NB4 (cell line): ENCODE measurements around the gene TRIO.

ENCODE experiments used
- MYC ChIP-seq: IDR thresholded peaks from 2 replicates; pipeline ENCODE4 v1.6.1; 2011; ENCODE audit warnings: low read depth, low read length
- POLR2A ChIP-seq: IDR thresholded peaks from 2 replicates; pipeline ENCODE4 v1.6.1; 2011; ENCODE audit warnings: mild to moderate bottlenecking; ENCODE audit not compliant: insufficient read length; ENCODE audit errors: extremely low read depth
- TF ChIP-seq, protein P1 (sequence below): IDR thresholded peaks from one replicate; pipeline ENCODE4 v1.5.1; 2012; ENCODE audit warnings: low read depth, low read length
- TF ChIP-seq, protein P2 (sequence below): IDR thresholded peaks from 2 replicates; pipeline ENCODE4 v1.6.1; 2011; ENCODE audit warnings: low read depth, low read length

DNA sequence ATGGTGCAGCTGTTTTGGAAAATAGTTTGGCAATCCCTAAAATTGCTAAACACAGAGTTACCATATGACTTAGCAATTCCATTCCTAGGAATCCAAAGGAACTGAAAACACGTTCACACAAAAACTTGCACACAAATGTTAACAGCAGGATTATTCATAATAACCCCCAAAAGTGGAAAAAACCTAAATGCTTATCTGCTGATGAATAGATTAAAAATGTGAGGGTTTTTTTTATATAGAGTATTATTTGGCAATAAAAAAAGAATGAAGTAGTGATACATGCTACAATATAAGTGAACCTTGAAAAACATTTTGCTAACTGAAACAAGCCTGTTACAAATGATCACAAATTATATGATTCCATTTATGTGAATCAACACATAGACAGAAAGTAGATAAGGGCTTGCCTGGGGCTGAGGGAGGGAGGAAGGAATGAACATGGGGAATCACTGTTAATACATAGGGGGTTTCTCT is 45.1 kb upstream of the TRIO start:
- TF ChIP-seq MYC (no peak), POLR2A (no peak)
- TF ChIP-seq, protein P1, sequence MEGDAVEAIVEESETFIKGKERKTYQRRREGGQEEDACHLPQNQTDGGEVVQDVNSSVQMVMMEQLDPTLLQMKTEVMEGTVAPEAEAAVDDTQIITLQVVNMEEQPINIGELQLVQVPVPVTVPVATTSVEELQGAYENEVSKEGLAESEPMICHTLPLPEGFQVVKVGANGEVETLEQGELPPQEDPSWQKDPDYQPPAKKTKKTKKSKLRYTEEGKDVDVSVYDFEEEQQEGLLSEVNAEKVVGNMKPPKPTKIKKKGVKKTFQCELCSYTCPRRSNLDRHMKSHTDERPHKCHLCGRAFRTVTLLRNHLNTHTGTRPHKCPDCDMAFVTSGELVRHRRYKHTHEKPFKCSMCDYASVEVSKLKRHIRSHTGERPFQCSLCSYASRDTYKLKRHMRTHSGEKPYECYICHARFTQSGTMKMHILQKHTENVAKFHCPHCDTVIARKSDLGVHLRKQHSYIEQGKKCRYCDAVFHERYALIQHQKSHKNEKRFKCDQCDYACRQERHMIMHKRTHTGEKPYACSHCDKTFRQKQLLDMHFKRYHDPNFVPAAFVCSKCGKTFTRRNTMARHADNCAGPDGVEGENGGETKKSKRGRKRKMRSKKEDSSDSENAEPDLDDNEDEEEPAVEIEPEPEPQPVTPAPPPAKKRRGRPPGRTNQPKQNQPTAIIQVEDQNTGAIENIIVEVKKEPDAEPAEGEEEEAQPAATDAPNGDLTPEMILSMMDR = no peak
- TF ChIP-seq, protein P2, sequence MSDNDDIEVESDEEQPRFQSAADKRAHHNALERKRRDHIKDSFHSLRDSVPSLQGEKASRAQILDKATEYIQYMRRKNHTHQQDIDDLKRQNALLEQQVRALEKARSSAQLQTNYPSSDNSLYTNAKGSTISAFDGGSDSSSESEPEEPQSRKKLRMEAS = no peak
